Lower leg skin (tissue), 4 donors: ENCODE measurements around the gene EPHB2. TPM values are rescaled to one million over a fixed set of nuclear protein-coding genes. Genes with fewer than 3 reads are reported as not detected.

ENCODE experiments used
- DNase-seq, 2 donors: peaks; one replicate each; pipeline ENCODE4 v3.0.0-alpha.2; 2019; ENCODE audit warnings: low spot score in 2 of 2
- H3K4me3 ChIP-seq: fragments of 200-600 bp; sonication (generic); 2 replicates; pipeline ENCODE4 v1.5.1; 2017; ENCODE audit warnings: mild to moderate bottlenecking, low read depth; ENCODE audit not compliant: poor library complexity, severe bottlenecking
- CTCF ChIP-seq, 3 donors: fragments of 450-650 bp; IDR thresholded peaks; one replicate each; pipeline ENCODE4 v1.5.1; 2016; ENCODE audit warnings: antibody characterized with exemption in 3 of 3, mild to moderate bottlenecking in 3 of 3, moderate library complexity in 2 of 3
- POLR2A ChIP-seq, 2 donors: fragments of 450-650 bp; IDR thresholded peaks; one replicate each; pipeline ENCODE4 v1.6.1; 2016 to 2017; ENCODE audit warnings: antibody characterized with exemption in 2 of 2, mild to moderate bottlenecking in 1 of 2, moderate library complexity in 1 of 2
- WGBS, 2 donors: methylation state at CpG; one replicate each; pipeline ENCODE4 v1.1.5; 2018; 5-methylcytosine and 5-hydroxymethylcytosine counted together
- intact Hi-C: fragments of 100-400 bp; cut with DNase I; formaldehyde crosslinking; loops from one replicate; pipeline ENCODE4 v1.15.0; 2023; ENCODE audit warnings: low total_unique reads
- total RNA-seq, 4 donors: library from RNA; depleted of rRNA; stranded (reverse); fragments of >200 nt; gene quantifications; one replicate each; pipeline ENCODE4 v1.1.0, GENCODE V29; 2016

EPHB2 gene
- total RNA-seq, 4 donors from 2014 or later: 0.57 to 3.1 (median 1.7) TPM

- intact Hi-C loops: no loop called here
- WGBS, 2 donors: 30 to 41% methylated on average over 17 of the region's 17 CpGs
Measured at GRCh38 chr1:22773981-22774832, 63.6 kb downstream of the EPHB2 start.

GRCh38 chr1:22774833-22775182 is 64.2 kb downstream of the EPHB2 start:
- intact Hi-C loops: no loop called here

More at GRCh38 chr1:22773981-22774832, 63.6 kb downstream of the EPHB2 start:
- no peak for TF ChIP-seq CTCF (IDR thresholded peaks at IDR 0.05)
- TF ChIP-seq POLR2A (IDR thresholded peaks at IDR 0.05): no peak
- peak; percentile 56 to 90 for DNase-seq
- H3K4me3 ChIP-seq: no peak overlapping the region

GRCh38 chr1:22775478-22775877 is 64.8 kb downstream of the EPHB2 start:
- 61 to 62% methylated on average over 7 of the region's 7 CpGs for WGBS, 2 donors
- no peak overlapping the region for H3K4me3 ChIP-seq
- no peak for DNase-seq
- no peak for TF ChIP-seq POLR2A (IDR thresholded peaks at IDR 0.05)
- no peak for TF ChIP-seq CTCF (IDR thresholded peaks at IDR 0.05)
- intact Hi-C loops: no loop called here

More at GRCh38 chr1:22774833-22775182, 64.2 kb downstream of the EPHB2 start:
- TF ChIP-seq CTCF (IDR thresholded peaks at IDR 0.05) (no peak), POLR2A (IDR thresholded peaks at IDR 0.05) (no peak)
- DNase-seq: no peak
- H3K4me3 ChIP-seq: no peak overlapping the region

- intact Hi-C loops: no loop called here
- WGBS, 2 donors: 61 to 70% methylated on average over 10 of the region's 10 CpGs
Measured at GRCh38 chr1:22776035-22776613, 65.5 kb downstream of the EPHB2 start.

GRCh38 chr1:22777388-22778057 is 66.9 kb downstream of the EPHB2 start:
- intact Hi-C loops: no loop called here
- no peak for DNase-seq
- no peak overlapping the region for H3K4me3 ChIP-seq
- 60 to 74% methylated on average over 6 to 7 of the region's 7 CpGs for WGBS, 2 donors
- TF ChIP-seq POLR2A (IDR thresholded peaks at IDR 0.05) (no peak), CTCF (IDR thresholded peaks at IDR 0.05) (no peak)

More at GRCh38 chr1:22776035-22776613, 65.5 kb downstream of the EPHB2 start:
- TF ChIP-seq CTCF (IDR thresholded peaks at IDR 0.05) (no peak), POLR2A (IDR thresholded peaks at IDR 0.05) (no peak)
- DNase-seq: no peak
- no peak overlapping the region for H3K4me3 ChIP-seq
